LNCAP (cell line): Measurements from ENCODE around the gene ZRANB3.

Source experiments
- CTCF ChIP-seq: fragments of 450-650 bp; IDR thresholded peaks from 2 replicates; pipeline ENCODE4 v1.5.1; 2017; ENCODE audit warnings: mild to moderate bottlenecking

The ZRANB3 gene

GRCh38 chr2:135198481-135198880 lies 332.5 kb downstream of the ZRANB3 start:
- TF ChIP-seq CTCF: no peak

- no peak for TF ChIP-seq CTCF
Observed at GRCh38 chr2:135190799-135191198, 340.2 kb downstream of the ZRANB3 start.

GRCh38 chr2:135189148-135189547 lies 341.9 kb downstream of the ZRANB3 start:
- TF ChIP-seq CTCF: no peak

- no peak for TF ChIP-seq CTCF
Observed at GRCh38 chr2:135187270-135187669, 343.7 kb downstream of the ZRANB3 start.

- no peak for TF ChIP-seq CTCF
Observed at GRCh38 chr2:135186054-135186453, 345.0 kb downstream of the ZRANB3 start.

GRCh38 chr2:135183822-135184221 lies 347.2 kb downstream of the ZRANB3 start:
- no peak for TF ChIP-seq CTCF

GRCh38 chr2:135182601-135183000 lies 348.4 kb downstream of the ZRANB3 start:
- no peak for TF ChIP-seq CTCF

- no peak for TF ChIP-seq CTCF
Observed at GRCh38 chr2:135182190-135182589, 348.8 kb downstream of the ZRANB3 start.
